ENCODE data around the gene LIX1L.
A peak's percentile ranks its signal among the peaks of the same experiment; 100 is the strongest.

Gene LIX1L

GRCh38 chr1:145985129-145985501 is 27.3 kb upstream of the LIX1L start:
- DNase-seq = no peak

GRCh38 chr1:145983960-145984830 is 26.4 kb upstream of the LIX1L start:
- DNase-seq = peak; percentile 42

- DNase-seq = no peak
These were observed 25.4 kb upstream of the LIX1L start for GRCh38 chr1:145983206-145983675.

- DNase-seq = no peak
These were observed 24.4 kb upstream of the LIX1L start for GRCh38 chr1:145982010-145982723.

GRCh38 chr1:145980457-145980994 is 22.7 kb upstream of the LIX1L start:
- DNase-seq = no peak

- DNase-seq = no peak
These were observed 22.1 kb upstream of the LIX1L start for GRCh38 chr1:145979746-145980456.

- peak; percentile 88 for DNase-seq
These were observed 21.3 kb upstream of the LIX1L start for GRCh38 chr1:145978854-145979745.

- no peak for DNase-seq
These were observed 20.6 kb upstream of the LIX1L start for GRCh38 chr1:145978471-145978853.

- DNase-seq = peak; percentile 78
These were observed 20.0 kb upstream of the LIX1L start for GRCh38 chr1:145977486-145978470.

GRCh38 chr1:145977016-145977415 is 19.2 kb upstream of the LIX1L start:
- DNase-seq = no peak

GRCh38 chr1:145975216-145975615 is 17.4 kb upstream of the LIX1L start:
- no peak for DNase-seq

- DNase-seq = no peak
These were observed 16.9 kb upstream of the LIX1L start for GRCh38 chr1:145974721-145975120.

GRCh38 chr1:145972580-145972979 is 14.8 kb upstream of the LIX1L start:
- DNase-seq = no peak

- DNase-seq = no peak
These were observed 9.5 kb upstream of the LIX1L start for GRCh38 chr1:145967288-145967687.

GRCh38 chr1:145965119-145965744 is 7.4 kb upstream of the LIX1L start:
- no peak for DNase-seq

- DNase-seq = peak; percentile 94
These were observed 6.7 kb upstream of the LIX1L start, which contains the start of the genes ANKRD34A and POLR3GL for GRCh38 chr1:145964328-145965118. ANKRD34A (minus strand) TSS chr1:145964575; CDS start chr1:145961759, 2,816 bp downstream. POLR3GL (plus strand) TSS chr1:145964690; CDS start chr1:145974866, 10,176 bp downstream.

- no peak for DNase-seq
These were observed 5.6 kb upstream of the LIX1L start for GRCh38 chr1:145963265-145964019.
